GM12872 (cell line): ENCODE results near the gene CTIF.

Experiments
- TF ChIP-seq, protein P1 (sequence below): IDR thresholded peaks from 3 replicates; pipeline ENCODE4 v1.5.1; 2011; ENCODE audit warnings: low read depth, mild to moderate bottlenecking, low read length, moderate library complexity; ENCODE audit not compliant: insufficient read depth

CTIF gene

GRCh38 chr18:48723837-48724236 is 185.0 kb downstream of the CTIF start:
- TF ChIP-seq, protein P1, sequence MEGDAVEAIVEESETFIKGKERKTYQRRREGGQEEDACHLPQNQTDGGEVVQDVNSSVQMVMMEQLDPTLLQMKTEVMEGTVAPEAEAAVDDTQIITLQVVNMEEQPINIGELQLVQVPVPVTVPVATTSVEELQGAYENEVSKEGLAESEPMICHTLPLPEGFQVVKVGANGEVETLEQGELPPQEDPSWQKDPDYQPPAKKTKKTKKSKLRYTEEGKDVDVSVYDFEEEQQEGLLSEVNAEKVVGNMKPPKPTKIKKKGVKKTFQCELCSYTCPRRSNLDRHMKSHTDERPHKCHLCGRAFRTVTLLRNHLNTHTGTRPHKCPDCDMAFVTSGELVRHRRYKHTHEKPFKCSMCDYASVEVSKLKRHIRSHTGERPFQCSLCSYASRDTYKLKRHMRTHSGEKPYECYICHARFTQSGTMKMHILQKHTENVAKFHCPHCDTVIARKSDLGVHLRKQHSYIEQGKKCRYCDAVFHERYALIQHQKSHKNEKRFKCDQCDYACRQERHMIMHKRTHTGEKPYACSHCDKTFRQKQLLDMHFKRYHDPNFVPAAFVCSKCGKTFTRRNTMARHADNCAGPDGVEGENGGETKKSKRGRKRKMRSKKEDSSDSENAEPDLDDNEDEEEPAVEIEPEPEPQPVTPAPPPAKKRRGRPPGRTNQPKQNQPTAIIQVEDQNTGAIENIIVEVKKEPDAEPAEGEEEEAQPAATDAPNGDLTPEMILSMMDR, result no peak

GRCh38 chr18:48724442-48724841 is 185.6 kb downstream of the CTIF start:
- TF ChIP-seq, protein P1, result no peak

DNA sequence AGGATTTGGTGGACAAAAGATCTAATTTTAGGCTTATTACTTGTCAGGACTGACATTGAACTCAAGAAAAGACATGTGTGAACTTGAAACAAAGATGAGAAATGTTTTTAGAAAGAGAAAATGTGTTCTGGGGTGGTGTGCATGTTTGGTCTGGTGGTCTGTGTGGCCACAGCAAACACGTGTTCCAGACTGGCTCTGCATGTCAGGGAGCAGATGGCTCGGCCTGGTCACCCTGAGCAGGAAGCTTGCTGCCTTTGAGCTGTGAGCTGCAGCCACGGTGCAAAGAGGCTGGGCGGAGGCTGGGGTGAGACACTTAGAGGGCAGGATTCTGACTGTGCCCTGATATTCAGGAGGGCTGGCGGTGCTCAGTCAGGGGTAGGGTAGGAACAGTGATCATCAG is 186.1 kb downstream of the CTIF start:
- TF ChIP-seq, protein P1, result no peak

- TF ChIP-seq, protein P1, result no peak
Observed at GRCh38 chr18:48725562-48725961, 186.7 kb downstream of the CTIF start.

DNA sequence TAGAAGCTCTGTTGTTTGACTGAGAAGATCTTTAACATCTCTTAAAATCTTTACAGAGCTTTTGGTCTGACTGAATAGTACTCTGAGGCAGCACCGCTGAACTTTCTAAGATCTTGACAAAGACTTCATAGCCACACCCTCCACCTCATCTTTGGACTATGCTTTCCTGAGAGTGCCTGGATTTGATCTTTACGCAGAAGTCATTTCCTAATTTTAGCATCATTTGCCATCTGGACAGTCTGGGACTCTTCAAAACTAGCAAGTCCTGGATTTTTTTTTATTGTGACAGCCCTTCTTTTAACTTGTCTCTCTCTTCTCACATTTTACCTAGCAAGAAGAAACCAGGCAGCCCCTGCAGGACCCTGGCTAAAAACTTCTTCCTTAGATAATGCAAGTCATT is 188.8 kb downstream of the CTIF start:
- TF ChIP-seq, protein P1, result no peak

DNA sequence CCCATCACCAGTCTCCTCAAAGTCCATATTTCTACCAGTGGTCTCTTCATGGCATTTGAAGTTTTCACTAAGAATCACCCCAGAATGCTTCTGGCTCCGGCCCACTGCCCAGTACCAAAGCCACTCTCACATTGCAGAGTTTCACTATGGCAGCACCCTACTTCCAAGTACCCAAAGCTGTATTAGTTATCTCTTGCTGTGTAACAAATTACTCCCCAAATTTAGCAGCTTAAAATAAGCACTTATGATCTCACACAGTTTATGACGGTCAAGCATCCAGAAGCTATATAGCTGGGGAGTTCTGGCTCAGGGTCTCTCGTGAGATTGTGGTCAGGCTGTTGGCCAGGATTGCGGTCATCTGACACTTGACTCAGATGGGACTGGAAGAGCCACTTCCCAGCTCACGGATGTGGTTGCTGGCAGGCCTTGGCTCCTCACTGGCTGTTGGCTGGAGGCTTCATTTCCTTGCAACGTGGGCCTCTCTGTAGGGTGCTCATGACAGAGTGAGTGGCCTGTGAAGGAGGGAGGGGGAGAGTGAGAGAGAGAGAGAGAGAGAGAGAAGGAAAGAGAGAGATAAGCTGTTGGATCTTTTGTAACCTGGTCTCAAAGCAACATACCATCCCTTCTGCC is 189.5 kb downstream of the CTIF start:
- TF ChIP-seq, protein P1, result no peak

- TF ChIP-seq, protein P1, result no peak
Observed at GRCh38 chr18:48729404-48729803, 190.6 kb downstream of the CTIF start.
